HG03558 (cell line): ENCODE data around the gene RNF149.

Experiments used
- ATAC-seq: cut with Tn5 transposase; IDR thresholded peaks from one replicate; pipeline ENCODE4 v1.9.1; 2021; ENCODE audit warnings: moderate number of reproducible peaks; ENCODE audit not compliant: unreplicated experiment; ENCODE audit errors: extremely low read depth

The RNF149 gene

GRCh38 chr2:101300164-101300563, 8.3 kb downstream of the RNF149 start:
- no peak for ATAC-seq

DNA sequence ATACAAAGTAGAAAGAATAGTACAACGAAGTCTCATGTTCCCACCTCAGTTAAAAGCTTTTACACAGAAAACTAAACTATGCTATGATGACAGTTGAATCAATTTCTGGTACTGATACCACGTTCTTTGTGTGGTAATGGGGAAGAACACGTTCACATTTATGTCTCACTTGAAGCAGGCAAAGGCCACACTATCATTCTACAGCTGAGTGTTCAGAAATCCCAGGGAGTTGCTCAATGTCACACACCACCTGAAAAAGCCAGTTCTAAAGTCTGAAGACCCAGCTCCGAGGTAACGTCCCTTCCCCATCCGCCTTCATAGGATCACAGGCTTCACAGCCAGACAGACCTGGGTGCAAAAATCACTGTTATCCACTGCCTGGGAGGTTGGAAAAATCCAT, 8.9 kb downstream of the RNF149 start:
- ATAC-seq, result no peak

- ATAC-seq, result no peak
These were observed 11.1 kb downstream of the RNF149 start for GRCh38 chr2:101297383-101297782.

GRCh38 chr2:101296371-101296770, 12.1 kb downstream of the RNF149 start:
- ATAC-seq, result no peak

DNA sequence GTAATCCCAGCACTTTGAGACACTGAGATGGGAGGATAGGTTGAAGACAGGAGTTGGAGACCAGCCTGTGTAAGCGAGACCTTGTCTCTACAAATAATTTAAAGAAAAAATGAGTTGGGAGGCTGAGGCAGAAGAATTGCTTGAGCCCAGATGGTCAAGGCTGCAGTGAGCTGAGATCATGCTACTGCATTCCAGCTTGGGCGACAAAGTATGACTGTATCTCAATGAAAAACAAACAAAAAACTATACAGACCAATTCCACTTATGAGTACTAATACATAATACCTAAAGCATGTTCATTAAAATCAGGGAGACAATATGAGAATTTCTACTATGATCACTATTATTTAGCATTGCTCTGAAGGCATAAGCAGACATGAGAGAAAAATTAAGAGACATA, 12.6 kb downstream of the RNF149 start:
- no peak for ATAC-seq

- no peak for ATAC-seq
These were observed 13.6 kb downstream of the RNF149 start for GRCh38 chr2:101294861-101295260.

DNA sequence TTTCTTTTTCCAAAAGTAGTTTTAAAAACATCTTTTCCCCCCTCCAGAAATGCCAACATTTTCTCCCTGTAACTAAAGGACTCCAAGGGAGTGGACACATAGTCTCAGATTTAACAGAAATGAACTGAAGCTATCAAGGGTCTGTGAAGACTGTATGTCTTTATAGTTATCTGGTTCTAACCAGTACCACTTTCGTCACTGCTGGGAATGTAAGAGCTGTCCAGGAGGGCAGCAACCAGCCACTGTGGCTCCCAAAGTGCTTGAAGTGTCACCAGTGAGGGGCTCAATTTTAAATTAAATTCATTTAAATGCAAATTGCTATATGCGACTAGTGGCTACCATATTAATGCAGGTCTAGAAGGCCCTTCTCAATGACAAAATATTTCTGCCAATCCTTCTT, 15.0 kb downstream of the RNF149 start:
- ATAC-seq, result no peak

- ATAC-seq, result no peak
These were observed 16.5 kb downstream of the RNF149 start for GRCh38 chr2:101291973-101292372.

DNA sequence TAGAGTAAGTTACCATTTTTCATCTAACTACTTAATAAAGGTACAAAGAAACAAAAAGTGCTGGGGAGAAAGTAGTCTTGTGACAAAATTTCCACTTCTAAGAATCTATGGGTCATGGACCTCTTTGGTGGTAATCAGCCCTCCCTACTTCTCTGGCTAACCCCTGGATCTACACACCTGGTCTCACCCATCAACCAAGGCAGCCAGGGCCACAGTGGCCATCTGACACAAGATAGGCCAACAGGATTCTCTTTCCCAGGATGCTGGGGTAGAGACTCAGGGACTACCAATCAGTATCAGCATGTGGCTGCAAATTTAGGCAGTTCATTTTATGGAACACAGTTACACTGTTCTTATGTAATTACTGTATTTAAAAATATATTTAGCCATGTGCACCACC, 17.8 kb downstream of the RNF149 start:
- no peak for ATAC-seq

DNA sequence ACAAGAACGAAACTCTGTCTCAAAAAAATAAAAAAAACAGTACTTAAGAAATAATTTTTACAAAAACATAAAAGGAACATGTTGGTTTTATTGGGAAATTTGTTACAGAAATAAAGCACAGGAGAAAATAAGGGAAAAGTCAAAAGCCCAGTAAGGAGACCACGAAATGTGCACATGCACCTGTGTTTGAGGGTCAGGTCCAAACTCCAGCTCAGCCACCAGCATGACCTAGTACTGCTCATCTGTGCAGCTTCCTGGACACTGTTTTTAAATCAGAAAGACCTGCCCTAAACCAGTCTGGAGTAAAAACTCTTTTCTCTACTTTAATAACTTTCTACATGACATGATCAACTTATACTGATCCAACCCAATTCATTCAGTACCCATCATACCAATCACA, 21.2 kb downstream of the RNF149 start:
- no peak for ATAC-seq

GRCh38 chr2:101286684-101287083, 21.8 kb downstream of the RNF149 start:
- no peak for ATAC-seq

DNA sequence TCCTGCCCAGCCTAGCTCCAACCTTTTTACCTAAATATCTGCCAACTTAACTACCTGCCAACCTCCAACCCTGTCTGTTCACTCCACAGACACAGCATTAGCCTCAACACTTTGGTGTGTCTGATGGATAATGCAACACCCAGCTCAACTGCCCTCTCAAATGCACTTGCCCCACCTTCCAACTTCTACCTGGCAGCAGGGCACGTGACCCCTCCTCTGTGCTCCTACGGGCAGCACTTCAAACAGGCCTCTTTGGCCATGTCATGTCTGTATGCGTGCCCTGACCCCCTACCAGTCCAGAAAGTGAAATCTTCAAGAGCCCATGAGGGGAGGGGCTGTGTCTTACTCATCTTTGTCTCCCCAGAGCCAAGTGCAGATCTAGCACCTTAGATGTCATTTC, 25.5 kb downstream of the RNF149 start:
- no peak for ATAC-seq

- no peak for ATAC-seq
These were observed 27.0 kb downstream of the RNF149 start for GRCh38 chr2:101281482-101281881.

GRCh38 chr2:101278925-101279324, 29.6 kb downstream of the RNF149 start:
- no peak for ATAC-seq

DNA sequence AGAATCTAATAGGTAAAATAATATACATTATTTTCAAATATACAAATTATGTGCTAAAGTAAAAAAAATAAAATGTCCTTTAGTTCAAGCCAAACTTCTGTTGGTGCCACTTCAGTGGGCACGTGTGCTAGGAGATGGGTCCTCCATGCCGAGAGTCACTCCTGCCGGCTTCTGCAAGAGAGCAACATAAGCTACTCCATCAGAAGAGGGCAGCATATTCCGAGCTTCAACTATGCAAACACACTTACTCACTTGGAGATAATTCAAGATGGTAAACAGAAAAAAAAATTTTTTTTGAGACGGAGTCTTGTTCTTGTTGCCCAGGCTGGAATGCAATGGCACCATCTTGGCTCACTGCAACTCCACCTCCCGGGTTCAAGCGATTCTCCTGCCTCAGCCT, 31.4 kb downstream of the RNF149 start:
- ATAC-seq, result no peak

DNA sequence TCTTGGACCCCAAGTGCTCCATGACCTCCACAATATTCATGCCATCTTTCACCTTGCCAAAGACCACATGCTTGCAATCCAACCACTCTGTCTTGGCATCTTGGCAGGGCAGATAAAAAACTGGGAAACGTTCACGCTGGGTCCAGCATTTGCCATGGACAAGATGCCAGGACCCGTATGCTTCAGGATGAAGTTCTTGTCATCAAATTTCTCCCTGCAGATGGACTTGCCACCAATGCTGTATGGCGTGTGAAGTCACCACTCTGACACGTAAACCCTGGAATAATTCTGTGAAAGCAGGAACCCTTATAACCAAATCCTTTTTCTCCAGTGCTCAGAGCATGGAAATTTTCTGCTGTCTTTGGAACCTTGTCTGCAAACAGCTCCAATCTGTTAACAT, 34.4 kb downstream of the RNF149 start:
- no peak for ATAC-seq

DNA sequence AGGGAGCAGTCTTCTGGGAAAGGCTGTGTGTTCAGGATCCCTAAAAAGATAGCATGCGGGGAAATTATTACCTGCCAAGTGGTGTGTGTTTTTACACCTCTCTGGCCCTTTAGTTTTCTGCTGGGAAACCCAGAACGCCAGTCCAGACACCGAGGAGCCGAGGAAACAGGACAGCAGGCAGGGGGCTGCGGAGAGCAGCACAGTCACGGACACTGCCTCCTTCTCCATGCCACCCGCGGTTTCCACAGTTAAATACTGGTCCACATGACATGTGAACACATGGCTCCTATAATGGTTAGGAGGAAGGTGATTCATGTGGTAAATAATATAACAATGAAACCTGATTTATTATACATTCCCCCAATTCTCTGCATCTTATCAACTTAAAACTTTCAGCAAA, 35.4 kb downstream of the RNF149 start:
- no peak for ATAC-seq

GRCh38 chr2:101272045-101272784, 36.3 kb downstream of the RNF149 start:
- ATAC-seq, result peak; percentile 64

- ATAC-seq, result no peak
These were observed 37.7 kb downstream of the RNF149 start for GRCh38 chr2:101270700-101271259.

DNA sequence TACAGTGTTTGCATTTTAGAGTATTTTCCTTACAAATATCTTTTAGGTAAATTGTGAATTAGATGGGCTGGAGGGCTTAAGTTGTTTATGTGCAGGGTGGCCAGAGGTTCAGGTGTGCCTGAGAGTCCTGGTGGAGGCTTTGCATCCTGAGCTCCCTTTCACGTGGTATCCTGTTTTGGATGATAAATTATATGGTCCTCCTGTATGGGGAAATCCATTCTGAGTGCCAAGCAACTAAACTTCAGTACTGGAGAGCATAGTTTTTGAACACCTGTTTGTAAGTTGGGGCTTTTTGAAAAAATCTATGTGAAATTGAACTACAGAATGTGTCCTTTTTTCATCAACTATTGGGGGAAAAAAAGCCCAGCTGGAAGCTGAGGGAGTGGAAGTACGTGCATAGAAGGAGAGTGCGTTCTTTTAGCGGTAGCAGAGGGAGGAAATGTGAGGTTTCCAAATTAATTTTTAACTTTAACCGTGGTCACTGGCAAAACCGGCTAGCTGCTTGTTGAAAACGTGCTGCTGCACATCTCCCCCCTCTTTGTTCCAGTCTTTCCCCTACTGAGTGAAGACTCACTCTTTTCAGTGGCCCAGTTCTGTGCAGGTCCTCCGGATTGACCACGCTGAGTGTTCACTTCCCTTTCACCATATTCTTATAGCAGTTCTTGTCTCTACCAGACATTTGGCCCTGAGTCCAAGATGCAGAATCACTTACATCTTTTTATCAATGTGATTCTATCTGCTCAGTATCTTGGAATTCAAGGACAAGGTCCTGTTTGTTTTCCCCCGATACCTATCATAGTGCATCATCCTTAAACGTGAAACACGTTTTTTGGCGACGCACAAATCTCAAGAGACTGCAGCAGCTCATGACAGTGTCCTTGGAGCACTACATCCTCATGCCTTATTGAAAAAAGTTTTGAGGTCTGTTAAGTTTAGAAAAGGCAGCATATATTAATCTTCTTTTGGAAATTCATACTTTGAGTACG, 40.5 kb downstream of the RNF149 start:
- ATAC-seq, result peak; percentile 35

DNA sequence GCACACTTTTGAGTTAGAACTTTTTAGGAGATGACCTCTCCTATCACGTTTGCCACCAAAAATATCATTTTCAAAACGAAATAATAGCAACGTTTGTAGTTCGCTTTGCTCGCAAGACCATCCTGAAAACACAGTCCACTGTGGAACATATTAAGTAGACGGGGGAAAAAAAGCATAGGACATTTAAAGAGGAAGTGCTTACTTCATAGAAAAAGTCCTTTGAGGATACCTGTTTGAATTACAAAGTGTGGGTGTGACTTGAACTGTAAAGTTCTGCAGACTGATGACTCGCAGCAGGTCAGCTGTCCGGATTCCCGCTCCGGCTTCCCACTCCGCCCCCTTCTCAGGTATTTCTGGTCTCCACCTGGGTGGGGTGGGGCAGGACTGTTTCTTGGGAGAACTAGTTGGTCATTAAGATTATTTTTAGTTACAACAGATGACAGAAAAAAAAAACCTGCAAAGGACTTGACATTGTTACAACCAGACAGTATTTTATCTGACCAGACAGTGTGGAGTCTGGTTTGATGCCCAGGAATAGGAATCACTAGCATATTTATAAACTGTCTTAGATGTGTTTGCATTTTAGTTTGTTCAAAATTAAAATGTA, 42.5 kb downstream of the RNF149 start:
- ATAC-seq, result no peak
